ENCODE data around the gene SLC35F1.

DNA sequence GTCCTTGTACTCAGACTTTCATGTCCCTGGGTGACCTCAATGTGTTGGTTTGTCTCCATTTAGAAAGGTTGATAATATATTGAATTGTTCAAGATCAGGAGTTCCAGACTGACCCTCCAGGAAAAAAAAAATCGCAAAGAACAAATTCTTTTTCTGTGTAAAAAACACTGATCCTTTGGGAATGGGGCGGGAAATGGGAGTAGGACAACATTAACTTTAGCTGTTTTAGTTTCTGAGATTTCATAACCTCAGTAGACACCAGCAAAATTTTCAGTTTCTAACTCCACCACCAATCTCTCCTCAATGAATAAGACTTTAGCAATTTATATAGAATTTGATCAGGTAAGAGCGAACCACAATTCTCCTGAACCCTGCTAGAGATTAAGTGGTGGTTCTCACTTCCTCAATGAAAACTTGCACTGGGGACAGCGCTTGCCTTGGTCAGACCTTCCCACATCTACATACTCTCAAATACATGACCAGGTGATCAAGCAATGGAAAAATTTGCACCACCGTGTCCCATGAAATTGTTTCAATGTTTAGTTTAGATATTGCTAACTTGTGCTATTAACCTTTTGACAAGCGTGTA, 409.8 kb downstream of the SLC35F1 start:
- TF ChIP-seq, protein P1, sequence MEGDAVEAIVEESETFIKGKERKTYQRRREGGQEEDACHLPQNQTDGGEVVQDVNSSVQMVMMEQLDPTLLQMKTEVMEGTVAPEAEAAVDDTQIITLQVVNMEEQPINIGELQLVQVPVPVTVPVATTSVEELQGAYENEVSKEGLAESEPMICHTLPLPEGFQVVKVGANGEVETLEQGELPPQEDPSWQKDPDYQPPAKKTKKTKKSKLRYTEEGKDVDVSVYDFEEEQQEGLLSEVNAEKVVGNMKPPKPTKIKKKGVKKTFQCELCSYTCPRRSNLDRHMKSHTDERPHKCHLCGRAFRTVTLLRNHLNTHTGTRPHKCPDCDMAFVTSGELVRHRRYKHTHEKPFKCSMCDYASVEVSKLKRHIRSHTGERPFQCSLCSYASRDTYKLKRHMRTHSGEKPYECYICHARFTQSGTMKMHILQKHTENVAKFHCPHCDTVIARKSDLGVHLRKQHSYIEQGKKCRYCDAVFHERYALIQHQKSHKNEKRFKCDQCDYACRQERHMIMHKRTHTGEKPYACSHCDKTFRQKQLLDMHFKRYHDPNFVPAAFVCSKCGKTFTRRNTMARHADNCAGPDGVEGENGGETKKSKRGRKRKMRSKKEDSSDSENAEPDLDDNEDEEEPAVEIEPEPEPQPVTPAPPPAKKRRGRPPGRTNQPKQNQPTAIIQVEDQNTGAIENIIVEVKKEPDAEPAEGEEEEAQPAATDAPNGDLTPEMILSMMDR (IDR thresholded peaks at IDR 0.05): no peak
- no peak for TF ChIP-seq POLR2A (IDR thresholded peaks at IDR 0.05)
